ENCODE results near the gene CXorf49B.

CXorf49B gene

GRCh38 chrX:71815121-71815905 is 52.2 kb downstream of the CXorf49B start:
- H3K4me1 ChIP-seq (ENCODE audit: insufficient read depth, insufficient read length) = peaks cover 3% of the 10 kb centered on the region

GRCh38 chrX:71815906-71816156 is 52.7 kb downstream of the CXorf49B start:
- no peak overlapping the region for H3K9ac ChIP-seq (ENCODE audit: insufficient read length, low read depth)
- no peaks in the 10 kb centered on the region; the same call in 1 of the 2 replicates for H3K9me3 ChIP-seq (ENCODE audit: insufficient read depth, low read length)
- H3K4me3 ChIP-seq (ENCODE audit: insufficient read length, low read depth) = no peak overlapping the region
- TF ChIP-seq ZNF274 (IDR thresholded peaks at IDR 0.05; ENCODE audit: low read depth, low read length) = no peak
- TF ChIP-seq YY1 (IDR thresholded peaks at IDR 0.05; ENCODE audit: insufficient read depth, insufficient read length) = no peak
- no peak for TF ChIP-seq SUZ12 (IDR thresholded peaks at IDR 0.05; ENCODE audit: extremely low read depth, insufficient read depth, insufficient read length)
- H3K27me3 ChIP-seq (ENCODE audit: insufficient read depth, insufficient read length) = no peaks in the 10 kb centered on the region
- H3K36me3 ChIP-seq (ENCODE audit: insufficient read depth, insufficient read length, low read length) = no peaks in the 10 kb centered on the region
- DNase-seq (ENCODE audit: low read depth, low spot score) = no peak
- H3K4me1 ChIP-seq (ENCODE audit: insufficient read depth, insufficient read length) = peaks cover 3% of the 10 kb centered on the region

More at GRCh38 chrX:71815121-71815905, 52.2 kb downstream of the CXorf49B start:
- Histone ChIP-seq H3K9ac (ENCODE audit: insufficient read length, low read depth) (no peak overlapping the region), H3K27me3 (ENCODE audit: insufficient read depth, insufficient read length) (no peaks in the 10 kb centered on the region), H3K36me3 (ENCODE audit: insufficient read depth, insufficient read length, low read length) (no peaks in the 10 kb centered on the region), H3K9me3 (ENCODE audit: insufficient read depth, low read length) (no peaks in the 10 kb centered on the region; the same call in 1 of the 2 replicates), H3K4me3 (ENCODE audit: insufficient read length, low read depth) (no peak overlapping the region)
- no peak for DNase-seq (ENCODE audit: low read depth, low spot score)
- TF ChIP-seq SUZ12 (IDR thresholded peaks at IDR 0.05; ENCODE audit: extremely low read depth, insufficient read depth, insufficient read length) (no peak), YY1 (IDR thresholded peaks at IDR 0.05; ENCODE audit: insufficient read depth, insufficient read length) (no peak), ZNF274 (IDR thresholded peaks at IDR 0.05; ENCODE audit: low read depth, low read length) (no peak)

Data from NT2/D1 (cell line).